Nephron (organoid): Measurements from ENCODE around the gene ERICH2.

ENCODE experiments used
- H3K27ac Mint-ChIP-seq, 3 experiments: 2 replicates each; pipeline ENCODE4 v1.8.0; 2020; ENCODE audit warnings: mixed read lengths in 3 of 3, mild to moderate bottlenecking in 2 of 3, moderate library complexity in 1 of 3
- H3K27me3 Mint-ChIP-seq: 2 replicates; pipeline ENCODE4 v1.8.0; 2021; ENCODE audit warnings: low read depth, mild to moderate bottlenecking, moderate library complexity, mixed read lengths
- H3K36me3 Mint-ChIP-seq: 2 replicates; pipeline ENCODE4 v1.8.0; 2020; ENCODE audit warnings: low read depth, mixed read lengths
- H3K4me1 Mint-ChIP-seq: 2 replicates; pipeline ENCODE4 v1.8.0; 2020; ENCODE audit warnings: mixed read lengths
- H3K4me3 Mint-ChIP-seq, 3 experiments: 2 replicates each; pipeline ENCODE4 v1.8.0; 2020; ENCODE audit warnings: mild to moderate bottlenecking in 3 of 3, mixed read lengths in 3 of 3, moderate library complexity in 2 of 3
- H3K9me3 Mint-ChIP-seq: 2 replicates; pipeline ENCODE4 v1.8.0; 2020; ENCODE audit warnings: mixed read lengths
- CTCF ChIP-seq, 3 experiments: fragments of 200-600 bp; sonication (generic); IDR thresholded peaks; one replicate each; pipeline ENCODE4 v1.5.0; 2021; ENCODE audit warnings: antibody characterized with exemption in 3 of 3; ENCODE audit not compliant: unreplicated experiment in 3 of 3

ERICH2 gene

GRCh38 chr2:170778900-170779299 is 8.7 kb downstream of the ERICH2 start:
- H3K27me3 Mint-ChIP-seq, result peaks cover 10% of the 10 kb centered on the region
- no peak overlapping the region for H3K4me3 Mint-ChIP-seq
- H3K9me3 Mint-ChIP-seq, result no peaks in the 10 kb centered on the region
- no peaks in the 10 kb centered on the region for H3K36me3 Mint-ChIP-seq
- H3K4me1 Mint-ChIP-seq, result no peaks in the 10 kb centered on the region
- H3K27ac Mint-ChIP-seq, result no peak overlapping the region
- TF ChIP-seq CTCF (IDR thresholded peaks at IDR 0.05; ENCODE audit: unreplicated experiment in 3 of 3), result no peak

DNA sequence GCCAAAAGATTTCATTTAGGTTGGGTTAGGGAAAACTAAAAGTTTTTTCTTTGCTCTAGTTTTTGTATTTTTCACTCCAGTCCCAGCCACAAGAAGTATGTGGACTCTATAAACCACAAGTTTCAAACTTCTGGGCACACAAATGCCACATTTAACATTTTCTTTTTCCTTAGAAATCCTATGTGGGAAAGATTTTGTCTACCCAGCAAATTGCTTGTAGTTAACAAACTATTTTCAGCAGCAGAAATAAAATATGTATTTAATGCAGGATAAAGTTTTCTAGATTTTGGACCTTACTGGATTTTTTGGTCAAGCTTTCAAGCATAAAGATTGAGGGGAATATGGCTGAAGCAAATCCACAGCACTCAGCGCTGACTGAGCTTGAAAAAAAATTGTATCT is 9.1 kb downstream of the ERICH2 start:
- H3K9me3 Mint-ChIP-seq, result no peaks in the 10 kb centered on the region
- H3K36me3 Mint-ChIP-seq, result no peaks in the 10 kb centered on the region
- TF ChIP-seq CTCF (IDR thresholded peaks at IDR 0.05; ENCODE audit: unreplicated experiment in 3 of 3), result no peak
- no peak overlapping the region for H3K4me3 Mint-ChIP-seq
- peaks cover 7% of the 10 kb centered on the region for H3K27me3 Mint-ChIP-seq
- no peaks in the 10 kb centered on the region for H3K4me1 Mint-ChIP-seq
- H3K27ac Mint-ChIP-seq, result no peak overlapping the region

- no peak for TF ChIP-seq CTCF (IDR thresholded peaks at IDR 0.05; ENCODE audit: unreplicated experiment in 3 of 3)
- Mint-ChIP-seq H3K36me3 (no peaks in the 10 kb centered on the region), H3K27ac (no peak overlapping the region), H3K4me3 (no peak overlapping the region), H3K27me3 (no peaks in the 10 kb centered on the region), H3K4me1 (no peaks in the 10 kb centered on the region), H3K9me3 (no peaks in the 10 kb centered on the region)
Measured at GRCh38 chr2:170782673-170783072, 12.5 kb downstream of the ERICH2 start.

- no peak for TF ChIP-seq CTCF (IDR thresholded peaks at IDR 0.05; ENCODE audit: unreplicated experiment in 3 of 3)
- H3K36me3 Mint-ChIP-seq, result no peaks in the 10 kb centered on the region
- no peak overlapping the region for H3K4me3 Mint-ChIP-seq
- H3K9me3 Mint-ChIP-seq, result no peaks in the 10 kb centered on the region
- H3K27ac Mint-ChIP-seq, result no peak overlapping the region
- H3K4me1 Mint-ChIP-seq, result no peaks in the 10 kb centered on the region
- no peaks in the 10 kb centered on the region for H3K27me3 Mint-ChIP-seq
Measured at GRCh38 chr2:170783549-170783948, 13.4 kb downstream of the ERICH2 start.

DNA sequence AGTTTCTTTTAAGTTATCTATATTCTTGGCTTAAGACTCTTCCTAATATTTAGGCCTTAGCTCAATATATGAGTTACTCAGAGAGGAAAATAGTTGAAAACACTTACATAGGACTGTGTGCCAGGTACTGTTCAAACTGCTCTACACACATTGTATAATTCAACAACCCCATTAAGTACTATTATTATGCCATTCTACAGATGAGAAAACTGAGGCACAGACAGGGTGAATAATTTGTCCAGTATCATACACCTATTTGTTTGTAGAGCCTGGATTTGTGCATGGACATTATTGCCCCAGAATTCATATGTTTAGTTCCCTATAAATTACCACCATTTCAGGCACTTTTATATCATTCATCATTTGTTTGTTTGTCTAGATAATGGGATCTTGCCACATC is 28.8 kb downstream of the ERICH2 start:
- TF ChIP-seq CTCF (IDR thresholded peaks at IDR 0.05; ENCODE audit: unreplicated experiment in 3 of 3), result no peak
- Mint-ChIP-seq H3K27me3 (peaks cover 17% of the 10 kb centered on the region), H3K4me1 (no peaks in the 10 kb centered on the region), H3K36me3 (no peaks in the 10 kb centered on the region), H3K27ac (no peak overlapping the region), H3K9me3 (no peaks in the 10 kb centered on the region), H3K4me3 (no peak overlapping the region)

DNA sequence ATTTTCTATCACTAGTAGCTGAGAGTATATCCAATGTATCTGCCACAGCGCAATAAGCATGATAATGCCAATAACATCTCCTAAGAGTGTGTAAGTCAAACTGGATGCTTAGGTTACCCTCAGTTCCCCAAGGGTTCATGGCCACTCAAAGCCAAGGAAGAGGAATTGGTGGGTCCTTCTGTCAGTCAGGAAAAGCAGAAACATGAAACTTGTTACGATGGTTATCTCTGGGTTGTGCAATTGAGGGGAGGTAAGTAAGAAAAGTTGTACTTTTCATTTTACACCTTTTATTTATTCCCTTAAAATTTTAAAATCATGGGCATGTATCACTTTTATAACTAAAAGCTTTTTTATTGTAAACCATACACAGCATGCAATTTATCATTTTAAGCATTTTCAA is 36.4 kb downstream of the ERICH2 start:
- Mint-ChIP-seq H3K27me3 (peaks cover 18% of the 10 kb centered on the region), H3K27ac (no peak overlapping the region), H3K4me1 (no peaks in the 10 kb centered on the region), H3K4me3 (no peak overlapping the region), H3K36me3 (no peaks in the 10 kb centered on the region), H3K9me3 (no peaks in the 10 kb centered on the region)
- TF ChIP-seq CTCF (IDR thresholded peaks at IDR 0.05; ENCODE audit: unreplicated experiment in 3 of 3), result no peak
